Fibroblast of villous mesenchyme (primary cell): ENCODE data around the gene SIMC1. TPM values are rescaled to one million over a fixed set of nuclear protein-coding genes. Genes with fewer than 3 reads are reported as not detected.

Experiments used
- DNase-seq: peaks from one replicate; pipeline ENCODE4 v3.0.0-alpha.2; 2010; ENCODE audit warnings: low read depth
- H3K4me3 ChIP-seq: 2 replicates; pipeline ENCODE4 v1.5.1; 2011; ENCODE audit warnings: low read depth, mild to moderate bottlenecking, low read length
- CTCF ChIP-seq: IDR thresholded peaks from 2 replicates; pipeline ENCODE4 v1.5.1; 2012; ENCODE audit warnings: low read depth, mild to moderate bottlenecking, low read length; ENCODE audit not compliant: insufficient read depth
- total RNA-seq: library from RNA; depleted of rRNA; stranded (reverse); fragments of >200 nt; gene quantifications from 2 replicates; pipeline ENCODE4 v1.2.3, GENCODE V29; 2012

The SIMC1 gene
- total RNA-seq, 1 donor = 5.2 TPM

DNA sequence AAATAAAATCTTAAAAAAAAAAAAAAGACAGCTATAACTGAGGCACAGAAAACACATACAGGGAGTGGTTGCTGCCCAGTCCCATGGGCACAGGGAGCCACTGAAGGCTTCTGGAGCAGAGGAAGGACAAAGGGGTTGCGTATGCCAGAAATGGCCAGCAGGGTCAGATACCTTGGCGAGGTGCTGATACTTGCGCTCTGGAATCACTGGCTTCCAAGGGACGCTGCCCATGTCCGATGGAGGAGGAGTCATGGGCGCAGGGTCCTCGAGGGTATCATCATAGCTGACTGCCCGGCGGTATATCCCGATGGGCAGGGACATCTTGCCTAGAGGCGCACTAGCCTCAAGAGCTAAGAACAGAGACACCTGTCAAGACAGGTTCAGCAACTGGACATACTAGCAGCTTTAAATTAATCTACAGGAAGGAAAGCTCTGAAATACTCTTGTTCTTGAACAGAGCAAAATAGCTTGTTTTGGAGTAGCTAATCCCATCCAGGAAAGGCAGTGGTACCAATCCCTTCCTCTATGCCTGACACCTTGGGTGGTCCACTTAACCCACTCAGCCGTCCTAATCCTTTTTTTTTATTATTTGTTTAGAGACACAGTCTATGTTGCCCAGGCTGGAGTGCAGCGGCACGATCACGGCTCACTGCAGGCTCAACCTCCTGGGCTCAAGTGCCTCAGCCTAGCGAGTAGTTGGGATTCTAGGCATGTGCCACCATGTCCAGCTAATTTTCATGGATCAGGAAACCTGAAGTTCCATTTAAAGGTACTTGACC, 117.4 kb downstream of the SIMC1 start:
- H3K4me3 ChIP-seq = no peak overlapping the region
- DNase-seq = no peak
- TF ChIP-seq CTCF = no peak

DNA sequence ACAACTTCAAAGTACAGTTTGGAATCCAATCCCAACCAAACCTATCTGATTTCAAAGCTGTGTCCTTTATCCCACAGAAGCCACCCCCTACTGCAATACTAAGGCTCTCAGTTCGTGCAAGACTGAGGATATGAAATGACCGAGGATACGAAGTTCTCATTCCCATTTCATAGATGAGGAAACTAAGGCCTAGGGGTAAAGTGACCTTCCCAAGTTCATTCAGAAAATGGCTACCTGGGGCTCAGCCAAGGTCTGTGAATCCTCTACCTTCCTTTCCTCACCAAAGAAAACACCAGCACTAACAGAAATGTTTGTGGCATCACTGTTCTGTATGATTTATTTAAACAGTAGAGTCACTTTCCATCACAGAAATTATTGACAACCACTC, 117.9 kb downstream of the SIMC1 start:
- H3K4me3 ChIP-seq = no peak overlapping the region
- no peak for TF ChIP-seq CTCF
- no peak for DNase-seq

DNA sequence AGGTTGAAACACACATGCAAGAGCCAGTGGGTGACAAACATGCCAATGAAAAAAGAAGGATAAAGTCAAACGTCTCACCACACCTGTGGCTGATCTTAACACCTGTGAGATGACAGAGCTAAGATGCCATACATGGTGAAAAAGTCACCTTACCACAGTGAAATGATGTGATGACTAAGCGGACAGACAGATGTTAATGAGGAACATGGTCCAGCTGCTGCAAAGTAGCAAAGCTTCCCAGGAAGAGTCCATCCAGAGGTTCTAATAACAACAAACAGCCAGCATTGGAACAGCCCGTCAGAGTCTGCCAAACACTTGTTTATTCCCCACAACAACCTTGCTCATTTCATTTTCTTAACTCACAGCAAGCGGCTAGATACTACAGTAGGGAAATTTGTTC, 121.4 kb downstream of the SIMC1 start:
- H3K4me3 ChIP-seq = peak overlapping the region; percentile 26
- peak; percentile 46 for DNase-seq
- no peak for TF ChIP-seq CTCF

- peak overlapping the region; percentile 97 for H3K4me3 ChIP-seq
- DNase-seq = peak; percentile 20
- TF ChIP-seq CTCF = no peak
Measured at GRCh38 chr5:176360894-176361436, 122.7 kb downstream of the SIMC1 start.

GRCh38 chr5:176361437-176362232, 123.4 kb downstream of the SIMC1 start, which contains the start of gene KIAA1191:
Gene KIAA1191 (minus strand): TSS chr5:176361764. CDS start chr5:176359508, 2,256 bp downstream.
- H3K4me3 ChIP-seq = peak within 1 kb of the TSS; percentile 97
- peak; percentile 18 for TF ChIP-seq CTCF
- DNase-seq = peak; percentile 94

- H3K4me3 ChIP-seq = peak overlapping the region; percentile 97
- no peak for DNase-seq
- no peak for TF ChIP-seq CTCF
Measured at GRCh38 chr5:176362233-176362490, 123.9 kb downstream of the SIMC1 start.
